Gastroesophageal sphincter (tissue), 3 donors: Measurements from ENCODE around the gene PIKFYVE.

ENCODE experiments used
- POLR2A ChIP-seq, 2 donors: fragments of 450-650 bp; IDR thresholded peaks; one replicate each; pipeline ENCODE4 v1.6.1; 2017; ENCODE audit warnings: antibody characterized with exemption in 2 of 2, mild to moderate bottlenecking in 2 of 2, moderate library complexity in 1 of 2
- TF ChIP-seq, protein P1 (sequence below), 4 experiments: fragments of 200-600 bp in 2 of 4; fragments of 450-650 bp in 2 of 4; sonication (generic) in 1 of 4; IDR thresholded peaks; one replicate each; pipeline ENCODE4 v1.5.1; 2017 to 2019; ENCODE audit warnings: antibody characterized with exemption in 4 of 4, mild to moderate bottlenecking in 2 of 4, moderate library complexity in 2 of 4

DNA sequence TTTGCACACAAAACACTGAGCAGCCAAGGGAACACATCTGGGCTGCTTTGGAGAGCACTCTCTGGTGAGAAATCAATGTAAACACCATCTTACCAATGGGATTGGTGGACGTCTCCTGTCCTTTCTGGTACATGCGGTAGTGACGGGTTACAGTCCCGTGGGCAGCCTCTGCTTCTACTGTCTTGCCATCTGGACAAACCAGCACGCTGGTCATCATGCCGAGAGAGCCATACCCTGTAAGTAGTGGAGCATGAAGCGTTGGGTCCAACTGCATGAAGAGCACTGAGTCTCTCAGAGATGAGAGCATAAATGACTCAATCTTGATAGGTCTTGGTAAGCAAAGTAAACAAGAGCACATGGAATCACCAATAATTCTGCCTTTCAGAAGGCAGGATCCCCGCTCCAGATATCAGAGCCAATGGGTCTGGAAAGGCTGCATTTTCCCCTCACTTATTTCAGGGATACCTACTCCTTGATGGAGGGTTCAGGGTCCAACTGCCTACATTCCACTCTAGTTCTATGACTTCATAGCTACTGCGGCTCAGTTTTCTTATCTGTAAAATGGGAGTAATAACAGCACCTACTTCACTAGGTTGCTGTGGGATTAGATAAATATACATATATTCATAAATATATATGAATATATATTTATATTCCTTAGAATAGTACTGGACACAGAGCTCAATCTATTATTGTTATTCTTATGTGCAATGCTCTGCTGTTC, 26.1 kb upstream of the PIKFYVE start:
- TF ChIP-seq POLR2A (IDR thresholded peaks at IDR 0.05) = no peak
- TF ChIP-seq, protein P1, sequence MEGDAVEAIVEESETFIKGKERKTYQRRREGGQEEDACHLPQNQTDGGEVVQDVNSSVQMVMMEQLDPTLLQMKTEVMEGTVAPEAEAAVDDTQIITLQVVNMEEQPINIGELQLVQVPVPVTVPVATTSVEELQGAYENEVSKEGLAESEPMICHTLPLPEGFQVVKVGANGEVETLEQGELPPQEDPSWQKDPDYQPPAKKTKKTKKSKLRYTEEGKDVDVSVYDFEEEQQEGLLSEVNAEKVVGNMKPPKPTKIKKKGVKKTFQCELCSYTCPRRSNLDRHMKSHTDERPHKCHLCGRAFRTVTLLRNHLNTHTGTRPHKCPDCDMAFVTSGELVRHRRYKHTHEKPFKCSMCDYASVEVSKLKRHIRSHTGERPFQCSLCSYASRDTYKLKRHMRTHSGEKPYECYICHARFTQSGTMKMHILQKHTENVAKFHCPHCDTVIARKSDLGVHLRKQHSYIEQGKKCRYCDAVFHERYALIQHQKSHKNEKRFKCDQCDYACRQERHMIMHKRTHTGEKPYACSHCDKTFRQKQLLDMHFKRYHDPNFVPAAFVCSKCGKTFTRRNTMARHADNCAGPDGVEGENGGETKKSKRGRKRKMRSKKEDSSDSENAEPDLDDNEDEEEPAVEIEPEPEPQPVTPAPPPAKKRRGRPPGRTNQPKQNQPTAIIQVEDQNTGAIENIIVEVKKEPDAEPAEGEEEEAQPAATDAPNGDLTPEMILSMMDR (IDR thresholded peaks at IDR 0.05) = no peak
